Measurements from ENCODE around the gene PSMA7. TPM values are rescaled to one million over a fixed set of nuclear protein-coding genes. Genes with fewer than 3 reads are reported as not detected.

PSMA7 gene
- total RNA-seq, 4 donors from 2014 or later, result 154 to 241 (median 234) TPM

GRCh38 chr20:62137092-62137384 is 6.2 kb downstream of the PSMA7 start:
- H3K4me3 ChIP-seq, result no peak overlapping the region
- peaks cover 0 to 50% (median 19%) of the 10 kb centered on the region in 4 donors for H3K36me3 ChIP-seq
- in situ Hi-C loops (cut with MboI; ENCODE audit: low pct_ligation_motif_present in 1 of 4, low pct_unique_long_range_greater_than_20kb in 1 of 4, low sequenced_read_pairs in 3 of 4), result loop anchor here in 1 of 4 donors (5.0 kb wide), 1 partner anchor 125 kb away; no protein-coding TSS in a partner anchor
- H3K27ac ChIP-seq, result no peak overlapping the region
- H3K9me3 ChIP-seq, result no peaks in the 10 kb centered on the region
- H3K4me1 ChIP-seq, result peaks cover 12 to 22% (median 13%) of the 10 kb centered on the region in 4 donors
- H3K27me3 ChIP-seq, result no peaks in the 10 kb centered on the region
- no peak for DNase-seq
- TF ChIP-seq CTCF (IDR thresholded peaks at IDR 0.05) (no peak), EP300 (IDR thresholded peaks at IDR 0.05; ENCODE audit: low read depth) (no peak), POLR2A (IDR thresholded peaks at IDR 0.05) (no peak), POLR2AphosphoS5 (IDR thresholded peaks at IDR 0.05) (no peak)
- WGBS, 2 donors (ENCODE audit: low coverage in 1 of 2), result 72% methylated on average over 6 of the region's 6 CpGs; no CpG with 5 or more reads in 1 of the 2 donors
- intact Hi-C loops (cut with DNase I; ENCODE audit: low total_unique reads), result loop anchor here (5.0 kb wide), 2 partner anchors 75 to 115 kb away; no protein-coding TSS in a partner anchor

- TF ChIP-seq CTCF (IDR thresholded peaks at IDR 0.05), result peak; percentile 69 to 78 (median 73)
- TF ChIP-seq POLR2AphosphoS5 (IDR thresholded peaks at IDR 0.05), result peak in 1 of 3 donors; percentile 16
- TF ChIP-seq EP300 (IDR thresholded peaks at IDR 0.05; ENCODE audit: low read depth), result no peak
- TF ChIP-seq POLR2A (IDR thresholded peaks at IDR 0.05), result no peak
- no peaks in the 10 kb centered on the region for H3K27me3 ChIP-seq
- in situ Hi-C loops (cut with MboI; ENCODE audit: low pct_ligation_motif_present in 1 of 4, low pct_unique_long_range_greater_than_20kb in 1 of 4, low sequenced_read_pairs in 3 of 4), result loop anchor here in 1 of 4 donors (5.0 kb wide), 1 partner anchor 124 kb away; no protein-coding TSS in a partner anchor
- peaks cover 7 to 16% (median 8%) of the 10 kb centered on the region in 4 donors for H3K4me1 ChIP-seq
- H3K27ac ChIP-seq, result no peak overlapping the region
- WGBS, 2 donors (ENCODE audit: low coverage in 1 of 2), result 48 to 76% methylated on average over 4 to 8 of the region's 8 CpGs
- intact Hi-C loops (cut with DNase I; ENCODE audit: low total_unique reads), result loop anchor here (5.0 kb wide), 2 partner anchors 74 to 114 kb away; no protein-coding TSS in a partner anchor
- peak; percentile 72 for DNase-seq
- peaks cover 0 to 55% (median 22%) of the 10 kb centered on the region in 4 donors for H3K36me3 ChIP-seq
- no peaks in the 10 kb centered on the region for H3K9me3 ChIP-seq
- no peak overlapping the region for H3K4me3 ChIP-seq
Observed at GRCh38 chr20:62136283-62137091, 6.7 kb downstream of the PSMA7 start.

- 88 to 100% methylated on average over 3 to 8 of the region's 8 CpGs for WGBS, 2 donors (ENCODE audit: low coverage in 1 of 2)
Observed at GRCh38 chr20:62135573-62136266, 7.5 kb downstream of the PSMA7 start.

More at GRCh38 chr20:62135573-62136266, 7.5 kb downstream of the PSMA7 start:
- DNase-seq, result no peak
- H3K4me1 ChIP-seq, result peaks cover 0 to 8% (median under 1%) of the 10 kb centered on the region in 4 donors
- intact Hi-C loops (cut with DNase I; ENCODE audit: low total_unique reads) (loop anchor here (1.0 to 5.0 kb wide), 3 partner anchors 30 to 113 kb away; no protein-coding TSS in a partner anchor), in situ Hi-C loops (cut with MboI; ENCODE audit: low pct_ligation_motif_present in 1 of 4, low pct_unique_long_range_greater_than_20kb in 1 of 4, low sequenced_read_pairs in 3 of 4) (loop anchor here in 1 of 4 donors (5.0 kb wide), 1 partner anchor 123 kb away; no protein-coding TSS in a partner anchor)
- H3K36me3 ChIP-seq, result peaks cover 0 to 63% (median 26%) of the 10 kb centered on the region in 4 donors
- no peak for TF ChIP-seq CTCF (IDR thresholded peaks at IDR 0.05)
- TF ChIP-seq POLR2A (IDR thresholded peaks at IDR 0.05), result no peak
- no peak for TF ChIP-seq EP300 (IDR thresholded peaks at IDR 0.05; ENCODE audit: low read depth)
- H3K27ac ChIP-seq, result peak overlapping the region in 1 of 4 donors; percentile 23
- no peaks in the 10 kb centered on the region for H3K9me3 ChIP-seq
- H3K27me3 ChIP-seq, result no peaks in the 10 kb centered on the region
- H3K4me3 ChIP-seq, result no peak overlapping the region

All from transverse colon (tissue), 4 donors.